ENCODE measurements around the gene GRID2.

- no peak for TF ChIP-seq POLR2AphosphoS5 (IDR thresholded peaks at IDR 0.05)
- TF ChIP-seq POLR2A (IDR thresholded peaks at IDR 0.05), result no peak
- no peak for TF ChIP-seq EP300 (IDR thresholded peaks at IDR 0.05)
Measured at GRCh38 chr4:92387459-92388069, 83.8 kb downstream of the GRID2 start.

All from stomach (tissue), 4 donors.